Omental fat pad (tissue), 4 donors: ENCODE data around the gene CLDN17. TPM values are rescaled to one million over a fixed set of nuclear protein-coding genes. Genes with fewer than 3 reads are reported as not detected.

Experiments used
- ATAC-seq: fragments of 150-250 bp; one replicate; pipeline ENCODE4 v1.9.1; 2016; ENCODE audit warnings: mild to moderate bottlenecking, moderate library complexity; ENCODE audit not compliant: low FRiP score
- DNase-seq: peaks from one replicate; pipeline ENCODE4 v3.0.0-alpha.2; 2019; ENCODE audit warnings: low spot score
- CTCF ChIP-seq, 3 donors: fragments of 450-650 bp; IDR thresholded peaks; one replicate each; pipeline ENCODE4 v1.5.1; 2016 to 2017; ENCODE audit warnings: antibody characterized with exemption in 3 of 3, mild to moderate bottlenecking in 3 of 3, moderate library complexity in 2 of 3
- total RNA-seq, 4 donors: library from RNA; depleted of rRNA; stranded (reverse); fragments of >200 nt; gene quantifications; one replicate each; pipeline ENCODE4 v1.1.0, GENCODE V29; 2016

CLDN17 gene
- total RNA-seq, 4 donors from 2014 or later = not detected

GRCh38 chr21:30126576-30126975, 40.0 kb downstream of the CLDN17 start:
- ATAC-seq = no peak
- DNase-seq = no peak
- no peak for TF ChIP-seq CTCF (IDR thresholded peaks at IDR 0.05)

- no peak for TF ChIP-seq CTCF (IDR thresholded peaks at IDR 0.05)
- DNase-seq (no peak), ATAC-seq (no peak)
Measured at GRCh38 chr21:30117631-30118030, 49.0 kb downstream of the CLDN17 start.

- TF ChIP-seq CTCF (IDR thresholded peaks at IDR 0.05) = no peak
- DNase-seq = no peak
- ATAC-seq = no peak
Measured at GRCh38 chr21:30116479-30116878, 50.1 kb downstream of the CLDN17 start.

Other genes starting within 250 kb of the CLDN17 start
- under 1 TPM in 3 of 4 donors, not detected in 1; 0.09 to 0.44 (median 0.32) TPM for gene GRIK1, start 226.8 kb downstream of the CLDN17 start, total RNA-seq
- not detected for gene CLDN8, start 49.3 kb upstream of the CLDN17 start, total RNA-seq
- gene KRTAP24-1, start 116.1 kb upstream of the CLDN17 start, total RNA-seq = not detected
- not detected for gene KRTAP25-1, start 122.7 kb upstream of the CLDN17 start, total RNA-seq
- not detected for gene KRTAP26-1, start 153.5 kb upstream of the CLDN17 start, total RNA-seq
- not detected for gene KRTAP27-1, start 170.9 kb upstream of the CLDN17 start, total RNA-seq
- gene KRTAP23-1, start 181.8 kb upstream of the CLDN17 start, total RNA-seq = not detected
- gene KRTAP13-2, start 205.5 kb upstream of the CLDN17 start, total RNA-seq = not detected
- not detected for gene KRTAP13-1, start 229.2 kb upstream of the CLDN17 start, total RNA-seq